Testis (tissue), 3 donors: ENCODE data around the gene JCAD. TPM values are rescaled to one million over a fixed set of nuclear protein-coding genes. Genes with fewer than 3 reads are reported as not detected.

Experiments used
- DNase-seq: peaks from one replicate; pipeline ENCODE4 v3.0.0-alpha.2; 2019
- H3K27ac ChIP-seq, 2 donors: fragments of 200-600 bp; sonication (generic); one replicate each; pipeline ENCODE4 v1.5.1; 2019
- H3K27me3 ChIP-seq: fragments of 200-600 bp; sonication (generic); one replicate; pipeline ENCODE4 v1.5.1; 2019
- H3K36me3 ChIP-seq: fragments of 200-600 bp; sonication (generic); one replicate; pipeline ENCODE4 v1.5.1; 2017; ENCODE audit warnings: low read depth; ENCODE audit errors: missing control alignments
- H3K4me1 ChIP-seq: fragments of 200-600 bp; sonication (generic); one replicate; pipeline ENCODE4 v1.5.1; 2019
- H3K4me3 ChIP-seq, 2 donors: fragments of 200-600 bp; sonication (generic); one replicate each; pipeline ENCODE4 v1.5.1; 2017 to 2019
- H3K9me3 ChIP-seq: fragments of 200-600 bp; sonication (generic); one replicate; pipeline ENCODE4 v1.5.1; 2017
- CTCF ChIP-seq, 3 experiments: fragments of 450-650 bp in 2 of 3; fragments of 200-600 bp in 1 of 3; sonication (generic) in 1 of 3; IDR thresholded peaks; one replicate each; pipeline ENCODE4 v1.5.1; 2016 to 2019; ENCODE audit warnings: antibody characterized with exemption in 3 of 3, mild to moderate bottlenecking in 2 of 3, moderate library complexity in 1 of 3
- POLR2A ChIP-seq: fragments of 450-650 bp; IDR thresholded peaks from one replicate; pipeline ENCODE4 v1.6.1; 2017; ENCODE audit warnings: antibody characterized with exemption, mild to moderate bottlenecking, moderate library complexity
- WGBS, 2 donors: methylation state at CpG; one replicate each; pipeline ENCODE4 v1.1.5; 2018; 5-methylcytosine and 5-hydroxymethylcytosine counted together
- intact Hi-C: fragments of 100-400 bp; cut with DNase I; formaldehyde crosslinking; loops from one replicate; pipeline ENCODE4 v1.15.1; 2023; ENCODE audit warnings: low total_unique reads
- polyA plus RNA-seq: library from polyadenylated mRNA; stranded (reverse); fragments of 350-450 nt; fragmentation: Illumina TruSeq; extraction: RNeasy Lipid Tissue Mini Kit (QIAGEN cat#74804); gene quantifications from one replicate; pipeline ENCODE4 v1.2.3, GENCODE V29; 2014; ENCODE audit warnings: low read depth, low replicate concordance; ENCODE audit not compliant: insufficient read depth
- total RNA-seq, 2 donors: library from RNA; depleted of rRNA; stranded (reverse); fragments of >200 nt; gene quantifications; one replicate each; pipeline ENCODE4 v1.2.3, GENCODE V29; 2016

The JCAD gene
- total and polyA plus RNA-seq, 3 donors from 2014 or later, result 57.4 to 133 (median 109) TPM

GRCh38 chr10:30041196-30042105, 17.9 kb downstream of the JCAD start:
- DNase-seq, result no peak
- H3K27ac ChIP-seq, result no peak overlapping the region
- WGBS, 2 donors, result 56 to 63% methylated on average over 8 of the region's 8 CpGs

GRCh38 chr10:30040597-30040996, 18.8 kb downstream of the JCAD start:
- 88 to 91% methylated on average over 8 of the region's 8 CpGs for WGBS, 2 donors
- Histone ChIP-seq H3K9me3 (no peaks in the 10 kb centered on the region), H3K27ac (no peak overlapping the region), H3K27me3 (no peaks in the 10 kb centered on the region), H3K4me1 (peaks cover 13% of the 10 kb centered on the region), H3K36me3 (no peaks in the 10 kb centered on the region), H3K4me3 (no peak overlapping the region)
- intact Hi-C loops, result no loop called here
- DNase-seq, result no peak
- no peak for TF ChIP-seq POLR2A
- TF ChIP-seq CTCF (IDR thresholded peaks at IDR 0.05), result no peak

More at GRCh38 chr10:30041196-30042105, 17.9 kb downstream of the JCAD start:
- Histone ChIP-seq H3K9me3 (no peaks in the 10 kb centered on the region), H3K4me1 (peaks cover 7% of the 10 kb centered on the region), H3K36me3 (no peaks in the 10 kb centered on the region), H3K27me3 (no peaks in the 10 kb centered on the region), H3K4me3 (no peak overlapping the region)
- TF ChIP-seq CTCF (IDR thresholded peaks at IDR 0.05) (no peak), POLR2A (no peak)
- intact Hi-C loops, result no loop called here

- WGBS, 2 donors, result 69 to 70% methylated on average over 8 of the region's 8 CpGs
- Histone ChIP-seq H3K4me3 (no peak overlapping the region), H3K4me1 (peaks cover 13% of the 10 kb centered on the region), H3K36me3 (no peaks in the 10 kb centered on the region), H3K27me3 (no peaks in the 10 kb centered on the region), H3K9me3 (no peaks in the 10 kb centered on the region), H3K27ac (no peak overlapping the region)
- no peak for DNase-seq
- TF ChIP-seq CTCF (IDR thresholded peaks at IDR 0.05) (no peak), POLR2A (no peak)
- intact Hi-C loops, result no loop called here
These were observed 19.4 kb downstream of the JCAD start for GRCh38 chr10:30039988-30040387.

DNA sequence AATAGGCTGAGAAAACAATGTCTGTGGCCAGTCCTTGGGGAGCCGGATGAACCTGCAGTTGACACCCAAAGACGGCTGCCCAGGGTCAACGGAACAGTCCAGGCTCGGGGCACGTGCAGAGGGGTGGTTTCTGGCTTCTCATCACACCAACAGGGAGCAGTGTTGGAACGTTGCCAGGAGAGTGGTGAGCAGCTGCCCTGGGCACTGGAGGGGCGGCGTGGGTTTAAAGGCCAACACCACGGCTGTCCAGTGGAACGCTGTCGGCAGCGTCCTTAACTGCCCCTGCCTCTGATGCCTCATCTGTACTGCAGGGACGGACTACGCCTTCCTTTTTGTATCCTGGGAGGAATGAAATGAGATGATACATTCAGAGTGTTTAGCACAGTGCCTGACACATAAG, 19.8 kb downstream of the JCAD start:
- peaks cover 13% of the 10 kb centered on the region for H3K4me1 ChIP-seq
- H3K9me3 ChIP-seq, result no peaks in the 10 kb centered on the region
- DNase-seq, result peak; percentile 73
- H3K27me3 ChIP-seq, result no peaks in the 10 kb centered on the region
- H3K27ac ChIP-seq, result no peak overlapping the region
- intact Hi-C loops, result no loop called here
- WGBS, 2 donors, result 71 to 88% methylated on average over 14 of the region's 14 CpGs
- H3K4me3 ChIP-seq, result no peak overlapping the region
- TF ChIP-seq CTCF (IDR thresholded peaks at IDR 0.05) (no peak), POLR2A (no peak)
- H3K36me3 ChIP-seq, result no peaks in the 10 kb centered on the region
